ENCODE data around the gene ZNF577. TPM values are rescaled to one million over a fixed set of nuclear protein-coding genes. Genes with fewer than 3 reads are reported as not detected.

Gene ZNF577
- total RNA-seq, 1 donor from 2014 or later, result 27.5 TPM

DNA sequence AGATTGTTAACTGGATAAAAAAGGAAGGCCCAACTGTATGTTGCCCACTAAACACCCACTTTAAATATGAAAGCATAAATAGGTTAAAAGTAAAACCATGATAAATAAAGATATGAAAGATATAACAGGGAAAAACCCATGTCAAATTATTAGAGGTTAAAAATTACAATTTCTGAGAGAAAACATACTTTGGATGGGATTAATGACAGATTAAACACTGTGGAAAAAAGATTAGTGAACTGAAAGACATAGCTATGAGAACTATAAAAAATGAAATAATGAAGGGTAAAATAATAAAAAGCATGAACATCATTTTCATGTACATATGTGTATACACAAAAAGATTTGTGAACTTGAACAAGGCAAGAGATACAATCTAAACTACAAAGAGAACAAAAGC is 2.2 kb upstream of the ZNF577 start:
- peaks cover 86% of the 10 kb centered on the region for H3K36me3 Mint-ChIP-seq (ENCODE audit: insufficient read depth)
- H3K27me3 Mint-ChIP-seq, result no peaks in the 10 kb centered on the region
- DNase-seq (ENCODE audit: low spot score, unreplicated experiment), result no peak
- TF ChIP-seq, protein P1, sequence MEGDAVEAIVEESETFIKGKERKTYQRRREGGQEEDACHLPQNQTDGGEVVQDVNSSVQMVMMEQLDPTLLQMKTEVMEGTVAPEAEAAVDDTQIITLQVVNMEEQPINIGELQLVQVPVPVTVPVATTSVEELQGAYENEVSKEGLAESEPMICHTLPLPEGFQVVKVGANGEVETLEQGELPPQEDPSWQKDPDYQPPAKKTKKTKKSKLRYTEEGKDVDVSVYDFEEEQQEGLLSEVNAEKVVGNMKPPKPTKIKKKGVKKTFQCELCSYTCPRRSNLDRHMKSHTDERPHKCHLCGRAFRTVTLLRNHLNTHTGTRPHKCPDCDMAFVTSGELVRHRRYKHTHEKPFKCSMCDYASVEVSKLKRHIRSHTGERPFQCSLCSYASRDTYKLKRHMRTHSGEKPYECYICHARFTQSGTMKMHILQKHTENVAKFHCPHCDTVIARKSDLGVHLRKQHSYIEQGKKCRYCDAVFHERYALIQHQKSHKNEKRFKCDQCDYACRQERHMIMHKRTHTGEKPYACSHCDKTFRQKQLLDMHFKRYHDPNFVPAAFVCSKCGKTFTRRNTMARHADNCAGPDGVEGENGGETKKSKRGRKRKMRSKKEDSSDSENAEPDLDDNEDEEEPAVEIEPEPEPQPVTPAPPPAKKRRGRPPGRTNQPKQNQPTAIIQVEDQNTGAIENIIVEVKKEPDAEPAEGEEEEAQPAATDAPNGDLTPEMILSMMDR (IDR thresholded peaks at IDR 0.05; ENCODE audit: unreplicated experiment), result no peak
- H3K4me3 Mint-ChIP-seq (ENCODE audit: low read depth), result no peak overlapping the region
- H3K4me1 Mint-ChIP-seq (ENCODE audit: low read depth), result no peaks in the 10 kb centered on the region
- peaks cover 61% of the 10 kb centered on the region for H3K9me3 Mint-ChIP-seq (ENCODE audit: low read depth)
- H3K27ac Mint-ChIP-seq, result peak overlapping the region; percentile 87

DNA sequence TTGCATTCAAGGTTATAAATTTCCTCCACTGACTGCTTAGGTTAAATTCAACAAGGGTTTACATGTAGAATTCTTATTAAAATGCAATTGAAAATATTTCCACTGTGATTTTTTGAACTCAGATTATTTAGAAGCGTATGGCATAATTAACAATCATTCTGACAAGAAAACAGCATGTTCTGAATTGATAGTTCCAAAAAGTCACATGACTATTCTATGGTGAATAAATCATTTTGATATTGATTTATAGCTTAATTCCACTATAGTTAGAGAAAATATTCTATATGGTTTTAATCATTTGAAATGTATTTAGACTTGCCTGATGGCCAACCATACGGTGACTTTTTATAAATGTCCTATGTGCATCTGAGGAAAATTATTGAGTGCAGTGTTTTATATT is 3.0 kb downstream of the ZNF577 start:
- H3K36me3 Mint-ChIP-seq (ENCODE audit: insufficient read depth), result peaks cover 75% of the 10 kb centered on the region
- TF ChIP-seq, protein P1 (IDR thresholded peaks at IDR 0.05; ENCODE audit: unreplicated experiment), result no peak

DNA sequence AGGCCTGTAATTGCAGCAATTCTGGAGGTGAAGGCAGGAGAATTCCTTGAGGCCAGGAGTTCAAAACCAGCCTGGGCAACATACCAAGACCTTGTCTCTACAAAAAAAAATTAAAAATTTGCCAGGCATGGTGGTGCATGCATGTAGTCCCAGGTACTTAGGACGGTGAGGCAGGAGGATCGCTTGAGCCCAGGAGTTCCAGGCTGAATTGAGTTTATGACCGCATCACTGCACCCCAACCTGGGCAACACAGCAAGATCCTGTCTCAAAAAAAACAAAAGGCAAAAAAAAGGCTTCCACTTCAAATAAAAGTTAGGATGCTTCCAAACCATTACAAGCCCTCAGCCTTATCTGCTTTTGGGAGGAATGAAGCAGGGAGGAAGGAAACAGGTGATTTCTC is 5.2 kb downstream of the ZNF577 start:
- Mint-ChIP-seq H3K4me1 (ENCODE audit: low read depth) (no peaks in the 10 kb centered on the region), H3K4me3 (ENCODE audit: low read depth) (no peak overlapping the region), H3K27ac (no peak overlapping the region), H3K9me3 (ENCODE audit: low read depth) (peaks cover 51% of the 10 kb centered on the region), H3K27me3 (no peaks in the 10 kb centered on the region), H3K36me3 (ENCODE audit: insufficient read depth) (peaks cover 74% of the 10 kb centered on the region)
- DNase-seq (ENCODE audit: low spot score, unreplicated experiment), result no peak
- TF ChIP-seq, protein P1 (IDR thresholded peaks at IDR 0.05; ENCODE audit: unreplicated experiment), result no peak

More for the DNA sequence above, 3.0 kb downstream of the ZNF577 start:
- Mint-ChIP-seq H3K4me3 (ENCODE audit: low read depth) (no peak overlapping the region), H3K9me3 (ENCODE audit: low read depth) (peaks cover 50% of the 10 kb centered on the region), H3K27me3 (no peaks in the 10 kb centered on the region), H3K27ac (no peak overlapping the region), H3K4me1 (ENCODE audit: low read depth) (no peaks in the 10 kb centered on the region)
- DNase-seq (ENCODE audit: low spot score, unreplicated experiment), result no peak

DNA sequence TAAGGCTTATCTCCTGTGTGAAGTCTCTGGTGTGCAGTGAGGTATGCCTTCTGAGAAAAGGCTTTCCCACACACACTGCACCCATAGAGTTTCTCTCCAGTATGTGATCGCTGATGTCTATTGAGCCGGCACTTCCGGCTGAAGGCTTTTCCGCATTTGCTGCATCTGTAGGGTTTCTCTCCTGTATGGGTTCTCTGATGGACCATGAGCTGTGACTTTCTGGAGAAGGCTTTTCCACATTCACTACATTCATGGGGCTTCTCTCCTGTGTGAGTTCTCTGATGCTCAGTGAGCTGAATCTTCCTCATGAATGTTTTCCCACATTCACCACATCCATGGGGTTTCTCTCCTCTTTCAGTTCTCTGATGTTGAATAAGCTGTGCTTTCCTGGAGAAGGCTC is 14.7 kb downstream of the ZNF577 start:
- Mint-ChIP-seq H3K36me3 (ENCODE audit: insufficient read depth) (peaks cover 95% of the 10 kb centered on the region), H3K27me3 (no peaks in the 10 kb centered on the region)
- TF ChIP-seq, protein P1 (IDR thresholded peaks at IDR 0.05; ENCODE audit: unreplicated experiment), result no peak

DNA sequence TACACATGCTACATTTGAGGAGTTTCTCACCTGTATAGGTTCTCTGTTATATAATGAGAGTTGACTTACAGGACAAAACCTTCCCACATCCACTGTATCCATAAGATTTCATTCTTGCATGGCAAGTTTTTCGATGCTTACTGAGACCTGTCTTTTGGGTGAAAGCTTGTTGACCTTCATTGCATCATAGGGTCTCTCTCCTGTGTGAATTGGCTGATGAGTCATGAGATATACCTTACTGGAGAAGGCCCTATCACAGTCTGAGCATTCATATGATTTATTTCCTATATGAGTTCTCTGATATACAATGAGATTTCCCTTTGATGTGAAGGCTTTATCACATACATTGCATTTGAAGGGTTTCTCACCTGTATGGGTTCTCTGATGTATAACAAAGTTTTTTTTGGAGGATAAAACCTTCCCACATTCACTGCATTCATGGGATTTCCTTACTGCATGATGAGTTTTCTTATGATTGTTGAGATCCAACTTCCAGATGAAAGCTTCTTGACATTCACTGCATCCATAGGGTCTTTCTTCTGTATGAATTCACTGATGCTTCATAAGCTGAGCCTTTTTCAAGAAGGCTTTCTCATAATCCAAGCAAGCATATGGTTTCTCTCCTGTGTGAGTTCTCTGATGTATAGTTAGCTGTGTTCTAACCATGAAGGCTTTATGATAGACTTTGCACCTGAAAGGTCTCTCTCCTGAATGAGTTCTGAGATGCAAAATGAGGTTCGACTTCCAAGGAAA is 25.7 kb downstream of the ZNF577 start:
- Mint-ChIP-seq H3K27ac (no peak overlapping the region), H3K4me1 (ENCODE audit: low read depth) (no peaks in the 10 kb centered on the region), H3K36me3 (ENCODE audit: insufficient read depth) (peaks cover 64% of the 10 kb centered on the region), H3K9me3 (ENCODE audit: low read depth) (peaks cover 63% of the 10 kb centered on the region), H3K4me3 (ENCODE audit: low read depth) (no peak overlapping the region), H3K27me3 (no peaks in the 10 kb centered on the region)
- TF ChIP-seq, protein P1 (IDR thresholded peaks at IDR 0.05; ENCODE audit: unreplicated experiment), result no peak
- DNase-seq (ENCODE audit: low spot score, unreplicated experiment), result no peak

More for the DNA sequence above, 14.7 kb downstream of the ZNF577 start:
- no peak for DNase-seq (ENCODE audit: low spot score, unreplicated experiment)
- Mint-ChIP-seq H3K4me3 (ENCODE audit: low read depth) (no peak overlapping the region), H3K9me3 (ENCODE audit: low read depth) (peaks cover 87% of the 10 kb centered on the region), H3K27ac (peak overlapping the region; percentile 23), H3K4me1 (ENCODE audit: low read depth) (no peaks in the 10 kb centered on the region)

All from progenitor cell of endocrine pancreas (in vitro differentiated cells).